Measurements from ENCODE around the gene SYCE3. TPM values are rescaled to one million over a fixed set of nuclear protein-coding genes. Genes with fewer than 3 reads are reported as not detected.

SYCE3 gene
- total RNA-seq, 1 experiment from 2014 or later: 1.3 TPM

DNA sequence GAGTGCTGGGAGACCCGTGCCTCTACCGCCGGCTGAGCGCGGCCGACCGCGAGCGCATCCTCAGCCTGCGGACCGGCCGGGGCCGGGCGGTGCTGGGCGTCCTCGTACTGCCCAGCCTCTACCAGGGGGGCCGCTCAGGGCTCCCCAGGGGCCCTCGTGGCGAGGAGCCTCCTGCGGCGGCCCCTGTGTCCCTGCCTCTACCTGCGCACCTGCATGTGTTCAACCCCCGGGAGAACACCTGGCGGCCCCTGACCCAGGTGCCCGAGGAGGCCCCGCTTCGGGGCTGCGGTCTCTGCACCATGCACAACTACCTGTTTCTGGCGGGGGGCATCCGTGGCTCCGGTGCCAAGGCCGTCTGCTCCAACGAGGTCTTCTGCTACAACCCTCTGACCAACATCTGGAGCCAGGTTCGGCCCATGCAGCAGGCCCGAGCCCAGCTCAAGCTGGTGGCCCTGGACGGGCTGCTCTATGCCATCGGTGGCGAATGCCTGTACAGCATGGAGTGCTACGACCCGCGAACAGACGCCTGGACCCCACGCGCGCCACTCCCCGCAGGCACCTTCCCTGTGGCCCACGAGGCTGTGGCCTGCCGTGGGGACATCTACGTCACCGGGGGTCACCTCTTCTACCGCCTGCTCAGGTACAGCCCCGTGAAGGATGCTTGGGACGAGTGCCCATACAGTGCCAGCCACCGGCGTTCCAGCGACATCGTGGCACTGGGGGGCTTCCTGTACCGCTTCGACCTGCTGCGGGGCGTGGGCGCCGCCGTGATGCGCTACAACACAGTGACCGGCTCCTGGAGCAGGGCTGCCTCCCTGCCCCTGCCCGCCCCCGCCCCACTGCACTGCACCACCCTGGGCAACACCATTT is 13.6 kb downstream of the SYCE3 start:
- Histone ChIP-seq H3F3A (ENCODE audit: low read length, unreplicated experiment) (no peaks in the 10 kb centered on the region), H3K9me2 (replicated peaks; ENCODE audit: low read length) (no peaks in the 10 kb centered on the region), H3K4me2 (ENCODE audit: low read length) (no peak overlapping the region), H3K27me3 (ENCODE audit: low read length) (no peaks in the 10 kb centered on the region), H3K79me2 (ENCODE audit: low read length) (no peaks in the 10 kb centered on the region), H3K36me3 (ENCODE audit: low read depth, low read length) (no peaks in the 10 kb centered on the region), H4K20me1 (ENCODE audit: low read length) (no peaks in the 10 kb centered on the region), H3K4me3 (ENCODE audit: low read length) (no peak overlapping the region), H3K9me3 (ENCODE audit: low read length) (no peaks in the 10 kb centered on the region), H3K9ac (ENCODE audit: low read length) (no peak overlapping the region), H3K27ac (ENCODE audit: low read length) (no peak overlapping the region), H2AFZ (ENCODE audit: low read length) (no peak overlapping the region), H3K4me1 (ENCODE audit: insufficient read depth, low read length) (no peaks in the 10 kb centered on the region)
- no peak for ATAC-seq
- BruUV-seq (replicated peaks): no TSS peak
- POLR2A ChIA-PET (ENCODE audit: unreplicated experiment): no interaction called here
- no peak for DNase-seq
- no peak for TF ChIP-seq EZH2 (IDR thresholded peaks at IDR 0.05; ENCODE audit: low read length, unreplicated experiment)
- TF ChIP-seq, protein P1, sequence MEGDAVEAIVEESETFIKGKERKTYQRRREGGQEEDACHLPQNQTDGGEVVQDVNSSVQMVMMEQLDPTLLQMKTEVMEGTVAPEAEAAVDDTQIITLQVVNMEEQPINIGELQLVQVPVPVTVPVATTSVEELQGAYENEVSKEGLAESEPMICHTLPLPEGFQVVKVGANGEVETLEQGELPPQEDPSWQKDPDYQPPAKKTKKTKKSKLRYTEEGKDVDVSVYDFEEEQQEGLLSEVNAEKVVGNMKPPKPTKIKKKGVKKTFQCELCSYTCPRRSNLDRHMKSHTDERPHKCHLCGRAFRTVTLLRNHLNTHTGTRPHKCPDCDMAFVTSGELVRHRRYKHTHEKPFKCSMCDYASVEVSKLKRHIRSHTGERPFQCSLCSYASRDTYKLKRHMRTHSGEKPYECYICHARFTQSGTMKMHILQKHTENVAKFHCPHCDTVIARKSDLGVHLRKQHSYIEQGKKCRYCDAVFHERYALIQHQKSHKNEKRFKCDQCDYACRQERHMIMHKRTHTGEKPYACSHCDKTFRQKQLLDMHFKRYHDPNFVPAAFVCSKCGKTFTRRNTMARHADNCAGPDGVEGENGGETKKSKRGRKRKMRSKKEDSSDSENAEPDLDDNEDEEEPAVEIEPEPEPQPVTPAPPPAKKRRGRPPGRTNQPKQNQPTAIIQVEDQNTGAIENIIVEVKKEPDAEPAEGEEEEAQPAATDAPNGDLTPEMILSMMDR (conservative IDR thresholded peaks at IDR 0.05; ENCODE audit: low read depth, low read length): no peak
- no peak for TF ChIP-seq EZH2phosphoT487 (IDR thresholded peaks at IDR 0.05; ENCODE audit: borderline replicate concordance, low read length)
- intact Hi-C loops (cut with micrococcal nuclease): no loop called here
- CTCF ChIA-PET: no interaction called here

DNA sequence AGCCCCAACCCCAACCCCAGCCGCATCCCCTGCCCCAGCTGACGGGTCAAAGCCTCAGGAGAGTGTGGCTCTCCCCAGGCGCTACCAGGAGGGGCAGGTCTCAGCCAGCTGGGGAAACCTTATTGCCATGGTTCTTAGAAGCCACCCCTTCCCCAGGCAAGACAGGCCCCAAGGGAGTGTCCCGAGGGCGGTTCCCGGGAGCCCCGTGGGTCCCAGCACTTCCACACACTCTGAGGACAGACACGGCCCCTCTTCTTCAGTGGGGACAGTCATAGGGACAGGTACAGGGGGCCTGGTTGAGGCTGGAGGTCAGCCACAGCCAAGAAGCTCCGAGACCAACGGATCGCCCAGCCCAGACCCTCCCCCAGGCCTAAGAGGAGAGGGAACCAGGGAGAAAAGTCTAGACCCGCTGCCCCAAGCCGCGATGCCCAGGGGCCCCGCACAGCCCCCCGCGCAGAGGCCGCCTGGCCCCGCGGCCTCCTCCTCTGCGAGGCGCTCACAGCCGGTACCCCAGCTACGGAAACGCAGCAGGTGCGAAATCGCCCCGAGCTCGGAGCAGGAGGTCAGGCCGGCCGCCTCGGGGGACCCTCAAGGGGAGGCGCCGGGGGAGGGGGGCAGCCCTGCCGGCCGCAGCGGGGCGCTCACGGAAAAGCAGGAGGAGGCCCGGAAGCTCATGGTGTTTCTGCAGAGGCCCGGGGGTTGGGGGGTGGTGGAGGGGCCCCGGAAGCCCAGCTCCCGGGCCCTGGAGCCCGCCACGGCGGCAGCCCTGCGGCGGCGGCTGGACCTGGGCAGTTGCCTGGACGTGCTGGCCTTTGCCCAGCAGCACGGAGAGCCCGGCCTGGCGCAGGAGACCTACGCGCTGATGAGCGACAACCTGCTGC is 14.4 kb downstream of the SYCE3 start:
- H3K4me2 ChIP-seq (ENCODE audit: low read length): no peak overlapping the region
- H3K27me3 ChIP-seq (ENCODE audit: low read length): no peaks in the 10 kb centered on the region
- CTCF ChIA-PET: no interaction called here
- H3K4me1 ChIP-seq (ENCODE audit: insufficient read depth, low read length): no peaks in the 10 kb centered on the region
- DNase-seq: no peak
- H3K9me3 ChIP-seq (ENCODE audit: low read length): no peaks in the 10 kb centered on the region
- H3K4me3 ChIP-seq (ENCODE audit: low read length): no peak overlapping the region
- H3K36me3 ChIP-seq (ENCODE audit: low read depth, low read length): no peaks in the 10 kb centered on the region
- H3K27ac ChIP-seq (ENCODE audit: low read length): no peak overlapping the region
- no peak for ATAC-seq
- POLR2A ChIA-PET (ENCODE audit: unreplicated experiment): interaction anchor here (0.6 kb wide), 1 partner anchor 23 kb away, joined by 3 read pairs; no protein-coding TSS in a partner anchor
- H2AFZ ChIP-seq (ENCODE audit: low read length): no peak overlapping the region
- TF ChIP-seq EZH2 (IDR thresholded peaks at IDR 0.05; ENCODE audit: low read length, unreplicated experiment): no peak
- TF ChIP-seq EZH2phosphoT487 (IDR thresholded peaks at IDR 0.05; ENCODE audit: borderline replicate concordance, low read length): no peak
- TF ChIP-seq, protein P1 (conservative IDR thresholded peaks at IDR 0.05; ENCODE audit: low read depth, low read length): no peak
- no peaks in the 10 kb centered on the region for H3K79me2 ChIP-seq (ENCODE audit: low read length)
- no peaks in the 10 kb centered on the region for H4K20me1 ChIP-seq (ENCODE audit: low read length)
- intact Hi-C loops (cut with micrococcal nuclease): no loop called here
- no peaks in the 10 kb centered on the region for H3F3A ChIP-seq (ENCODE audit: low read length, unreplicated experiment)
- no peaks in the 10 kb centered on the region for H3K9me2 ChIP-seq (replicated peaks; ENCODE audit: low read length)
- H3K9ac ChIP-seq (ENCODE audit: low read length): no peak overlapping the region
- no TSS peak for BruUV-seq (replicated peaks)
